Naive thymus-derived CD8-positive, alpha-beta T cell (primary cell): ENCODE results near the gene ERBB4. TPM values are rescaled to one million over a fixed set of nuclear protein-coding genes. Genes with fewer than 3 reads are reported as not detected.
A peak's percentile ranks its signal among the peaks of the same experiment; 100 is the strongest.

ENCODE experiments used
- ATAC-seq, 2 donors: fragments of 150-1000 bp; cut with Tn5 transposase in 1 of 2; sonication (Bioruptor Pico), chemical (Tn5 transposase) in 1 of 2; 1 replicate in 1 of 2; 2 replicates in 1 of 2; pipeline ENCODE4 v1.10.0; 2021; ENCODE audit warnings: mild to moderate bottlenecking in 2 of 2, moderate library complexity in 2 of 2
- POLR2A ChIA-PET: fragments of 350-600 bp; sonication (Branson Sonifier 250); formaldehyde crosslinking; loops from one replicate; lab custom pipeline; 2021; ENCODE audit warnings: antibody characterized with exemption; lab: Charles Lee
- DNase-seq, 10 donors: peaks; one replicate each; pipeline versions ENCODE4 v3.0.0 to v3.0.0-alpha.2; 2020 to 2022
- H3K27ac Mint-ChIP-seq, 10 donors: one replicate each; pipeline ENCODE4 v1.8.0; 2020 to 2022; ENCODE audit warnings: mild to moderate bottlenecking in 10 of 10, mixed read lengths in 10 of 10, moderate library complexity in 4 of 10, inconsistent platforms in 1 of 10
- H3K27me3 Mint-ChIP-seq, 5 donors: one replicate each; pipeline ENCODE4 v1.8.0; 2021 to 2022; ENCODE audit warnings: mixed read lengths in 5 of 5
- H3K36me3 Mint-ChIP-seq, 3 donors: one replicate each; pipeline ENCODE4 v1.8.0; 2020 to 2022; ENCODE audit warnings: mixed read lengths in 3 of 3, mild to moderate bottlenecking in 2 of 3, inconsistent platforms in 1 of 3
- H3K4me1 Mint-ChIP-seq, 4 donors: one replicate each; pipeline ENCODE4 v1.8.0; 2021 to 2022; ENCODE audit warnings: mixed read lengths in 4 of 4
- H3K4me3 Mint-ChIP-seq, 10 donors: one replicate each; pipeline ENCODE4 v1.8.0; 2020 to 2022; ENCODE audit warnings: mild to moderate bottlenecking in 10 of 10, mixed read lengths in 10 of 10, moderate library complexity in 6 of 10, inconsistent platforms in 1 of 10
- H3K9me3 Mint-ChIP-seq, 9 donors: one replicate each; pipeline ENCODE4 v1.8.0; 2020 to 2022; ENCODE audit warnings: mixed read lengths in 9 of 9, mild to moderate bottlenecking in 3 of 9, inconsistent platforms in 1 of 9, moderate library complexity in 1 of 9
- polyA plus RNA-seq, 3 donors: library from polyadenylated mRNA; unstranded; fragments of 300-500 nt; fragmentation: Illumina TruSeq; gene quantifications; one replicate each; pipeline ENCODE4 v1.2.3, GENCODE V29; 2021
- total RNA-seq, 8 experiments: library from RNA in 2 of 8; stranded (reverse) in 2 of 8; gene quantifications; one replicate each; pipeline ENCODE4 v1.2.3 and lab custom pipeline; 2021 to 2026

Gene ERBB4
- total and polyA plus RNA-seq, 5 experiments from 2014 or later = not detected

GRCh38 chr2:211766689-211767088 lies 771.9 kb downstream of the ERBB4 start:
- H3K27me3 Mint-ChIP-seq = no peaks in the 10 kb centered on the region
- no peak overlapping the region for H3K27ac Mint-ChIP-seq
- ATAC-seq = no peak
- DNase-seq = no peak
- no peak overlapping the region for H3K4me3 Mint-ChIP-seq
- H3K4me1 Mint-ChIP-seq = no peaks in the 10 kb centered on the region
- POLR2A ChIA-PET = no interaction called here
- no peaks in the 10 kb centered on the region for H3K36me3 Mint-ChIP-seq
- H3K9me3 Mint-ChIP-seq = peaks cover 0 to 19% (median 0%) of the 10 kb centered on the region in 9 donors

GRCh38 chr2:211762479-211762878 lies 776.1 kb downstream of the ERBB4 start:
- H3K4me3 Mint-ChIP-seq = no peak overlapping the region
- peaks cover 0 to 11% (median 0%) of the 10 kb centered on the region in 9 donors for H3K9me3 Mint-ChIP-seq
- no peaks in the 10 kb centered on the region for H3K27me3 Mint-ChIP-seq
- H3K4me1 Mint-ChIP-seq = no peaks in the 10 kb centered on the region
- no peak overlapping the region for H3K27ac Mint-ChIP-seq
- H3K36me3 Mint-ChIP-seq = no peaks in the 10 kb centered on the region
- POLR2A ChIA-PET = no interaction called here
- ATAC-seq (no peak), DNase-seq (no peak)

DNA sequence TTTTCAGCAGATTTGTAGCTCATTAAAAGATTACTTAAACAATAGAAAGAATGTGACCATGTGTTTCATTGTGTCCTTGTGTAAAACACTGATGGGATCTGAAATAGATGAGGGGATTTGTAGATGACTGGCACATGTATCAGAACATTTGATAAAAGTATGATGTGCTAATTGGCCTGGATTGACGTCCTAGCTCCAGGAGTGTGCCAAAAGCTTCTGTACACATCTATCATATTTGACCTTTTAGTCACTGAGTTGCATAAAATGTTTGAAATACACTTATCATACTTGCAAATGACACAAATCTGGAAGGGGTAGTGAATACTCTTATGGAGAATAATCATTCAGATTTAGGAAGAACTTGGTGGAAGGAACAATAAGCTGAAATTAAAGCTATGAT lies 778.5 kb downstream of the ERBB4 start:
- POLR2A ChIA-PET = no interaction called here
- no peak overlapping the region for H3K4me3 Mint-ChIP-seq
- DNase-seq = no peak
- no peak overlapping the region for H3K27ac Mint-ChIP-seq
- no peaks in the 10 kb centered on the region for H3K4me1 Mint-ChIP-seq
- no peaks in the 10 kb centered on the region for H3K27me3 Mint-ChIP-seq
- H3K9me3 Mint-ChIP-seq = peaks cover 0 to 11% (median 0%) of the 10 kb centered on the region in 9 donors
- H3K36me3 Mint-ChIP-seq = no peaks in the 10 kb centered on the region
- ATAC-seq = no peak

DNA sequence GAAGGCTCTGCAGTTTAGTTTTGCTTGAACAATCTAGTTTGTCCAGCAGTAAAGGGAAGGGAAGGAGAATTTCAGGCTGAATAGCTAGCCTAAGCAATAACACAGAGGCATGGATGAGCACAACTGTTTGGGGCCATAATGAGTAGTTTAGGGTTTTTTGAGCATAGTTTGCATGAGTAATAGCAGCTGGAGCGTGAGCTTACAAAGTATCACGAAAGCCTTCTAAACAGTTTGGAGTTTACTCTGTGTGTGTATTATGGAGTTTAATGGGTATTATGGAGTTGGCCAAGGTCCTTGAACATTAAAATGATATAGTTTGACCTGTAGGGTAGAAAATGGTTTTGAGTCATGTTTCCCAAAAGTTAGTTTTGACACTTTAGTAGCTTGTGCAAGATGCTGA lies 782.3 kb downstream of the ERBB4 start:
- Mint-ChIP-seq H3K27ac (no peak overlapping the region), H3K27me3 (no peaks in the 10 kb centered on the region), H3K4me1 (no peaks in the 10 kb centered on the region), H3K4me3 (no peak overlapping the region), H3K9me3 (peaks cover 0 to 2% (median 0%) of the 10 kb centered on the region in 9 donors), H3K36me3 (no peaks in the 10 kb centered on the region)
- DNase-seq = no peak
- POLR2A ChIA-PET = no interaction called here
- no peak for ATAC-seq

DNA sequence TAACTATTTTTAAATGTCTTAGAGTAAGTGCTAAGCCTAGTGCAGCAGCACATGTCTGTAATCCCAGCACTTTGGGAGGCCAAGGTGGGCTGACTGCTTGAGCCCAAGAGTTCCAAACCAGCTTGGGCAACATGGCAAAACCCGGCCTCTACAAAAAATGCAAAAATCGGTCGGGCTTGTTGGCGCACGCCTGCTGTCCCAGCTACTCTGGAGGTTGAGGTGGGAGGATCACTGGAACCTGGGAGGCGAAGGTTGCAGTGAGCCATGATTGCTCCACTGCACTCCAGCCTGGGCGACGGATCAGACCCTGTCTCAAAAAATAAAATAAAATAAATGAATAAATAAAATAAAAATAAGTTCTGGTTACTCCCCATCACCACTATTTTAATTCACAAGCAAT lies 783.4 kb downstream of the ERBB4 start:
- H3K36me3 Mint-ChIP-seq = no peaks in the 10 kb centered on the region
- H3K27me3 Mint-ChIP-seq = no peaks in the 10 kb centered on the region
- DNase-seq (no peak), ATAC-seq (no peak)
- peaks cover 0 to 2% (median 0%) of the 10 kb centered on the region in 9 donors for H3K9me3 Mint-ChIP-seq
- no peaks in the 10 kb centered on the region for H3K4me1 Mint-ChIP-seq
- no peak overlapping the region for H3K4me3 Mint-ChIP-seq
- no peak overlapping the region for H3K27ac Mint-ChIP-seq
- POLR2A ChIA-PET = interaction anchor here (0.6 kb wide), 1 partner anchor 1954 kb away, joined by 6 read pairs; no protein-coding TSS in a partner anchor

GRCh38 chr2:211751848-211752247 lies 786.8 kb downstream of the ERBB4 start:
- no peak for ATAC-seq
- H3K9me3 Mint-ChIP-seq = no peaks in the 10 kb centered on the region
- DNase-seq = no peak
- H3K27ac Mint-ChIP-seq = no peak overlapping the region
- H3K4me1 Mint-ChIP-seq = no peaks in the 10 kb centered on the region
- H3K4me3 Mint-ChIP-seq = no peak overlapping the region
- no peaks in the 10 kb centered on the region for H3K36me3 Mint-ChIP-seq
- POLR2A ChIA-PET = no interaction called here
- H3K27me3 Mint-ChIP-seq = no peaks in the 10 kb centered on the region

DNA sequence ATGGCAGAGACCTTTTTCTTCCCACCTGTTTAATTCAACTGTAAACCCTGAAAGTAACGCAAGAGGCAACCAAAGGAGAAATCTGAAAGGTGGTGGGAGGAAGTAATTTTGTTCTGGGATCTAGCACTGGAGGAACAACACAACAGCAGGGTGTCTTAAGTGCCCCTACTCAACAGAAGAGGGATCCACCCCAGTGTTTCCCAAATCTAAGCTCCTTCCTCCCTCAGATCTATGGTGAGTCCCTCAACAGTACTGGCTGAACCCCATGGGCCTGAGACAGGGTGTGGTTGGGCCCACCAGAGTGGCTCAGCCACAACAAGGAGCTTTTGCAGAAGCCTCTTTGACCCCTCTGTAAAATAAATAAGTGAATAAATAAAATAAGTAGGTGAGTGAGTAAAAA lies 790.3 kb downstream of the ERBB4 start:
- no peak for DNase-seq
- no peak overlapping the region for H3K27ac Mint-ChIP-seq
- no peaks in the 10 kb centered on the region for H3K4me1 Mint-ChIP-seq
- H3K27me3 Mint-ChIP-seq = no peaks in the 10 kb centered on the region
- POLR2A ChIA-PET = no interaction called here
- no peaks in the 10 kb centered on the region for H3K36me3 Mint-ChIP-seq
- no peak for ATAC-seq
- H3K4me3 Mint-ChIP-seq = no peak overlapping the region
- H3K9me3 Mint-ChIP-seq = no peaks in the 10 kb centered on the region

GRCh38 chr2:211745295-211746097 lies 793.1 kb downstream of the ERBB4 start:
- Mint-ChIP-seq H3K36me3 (no peaks in the 10 kb centered on the region), H3K4me3 (no peak overlapping the region), H3K4me1 (no peaks in the 10 kb centered on the region), H3K9me3 (no peaks in the 10 kb centered on the region), H3K27ac (no peak overlapping the region), H3K27me3 (no peaks in the 10 kb centered on the region)
- POLR2A ChIA-PET = no interaction called here
- DNase-seq (peak in 2 of 10 donors; percentile 2 to 8), ATAC-seq (no peak)

GRCh38 chr2:211744379-211744778 lies 794.2 kb downstream of the ERBB4 start:
- peak overlapping the region in 1 of 10 donors; percentile 67 for H3K27ac Mint-ChIP-seq

DNA sequence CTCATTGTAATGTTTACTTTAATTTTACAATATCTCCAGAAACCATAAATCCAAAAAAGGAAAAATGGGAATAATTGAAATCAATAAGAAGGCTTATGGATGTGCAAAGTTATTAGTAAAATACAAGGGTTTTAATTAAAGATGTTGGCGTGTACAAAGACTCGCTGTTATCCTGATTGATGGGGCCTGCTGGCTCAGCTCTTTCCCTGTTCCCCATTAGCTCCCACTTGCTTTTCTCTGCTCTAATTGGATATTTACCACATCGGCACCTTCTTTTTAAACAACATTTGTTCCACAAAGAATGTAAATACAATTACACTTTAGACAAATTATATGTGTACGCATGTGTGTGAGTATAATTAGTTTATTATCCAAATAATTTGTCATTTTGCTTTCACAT lies 796.6 kb downstream of the ERBB4 start:
- H3K4me1 Mint-ChIP-seq = no peaks in the 10 kb centered on the region
- no peak for ATAC-seq
- POLR2A ChIA-PET = no interaction called here
- H3K36me3 Mint-ChIP-seq = no peaks in the 10 kb centered on the region
- no peaks in the 10 kb centered on the region for H3K9me3 Mint-ChIP-seq
- H3K27ac Mint-ChIP-seq = no peak overlapping the region
- H3K4me3 Mint-ChIP-seq = no peak overlapping the region
- no peak for DNase-seq
- no peaks in the 10 kb centered on the region for H3K27me3 Mint-ChIP-seq

More at GRCh38 chr2:211744379-211744778, 794.2 kb downstream of the ERBB4 start:
- DNase-seq (no peak), ATAC-seq (no peak)
- H3K36me3 Mint-ChIP-seq = no peaks in the 10 kb centered on the region
- no peak overlapping the region for H3K4me3 Mint-ChIP-seq
- POLR2A ChIA-PET = no interaction called here
- H3K27me3 Mint-ChIP-seq = no peaks in the 10 kb centered on the region
- H3K4me1 Mint-ChIP-seq = no peaks in the 10 kb centered on the region
- no peaks in the 10 kb centered on the region for H3K9me3 Mint-ChIP-seq

DNA sequence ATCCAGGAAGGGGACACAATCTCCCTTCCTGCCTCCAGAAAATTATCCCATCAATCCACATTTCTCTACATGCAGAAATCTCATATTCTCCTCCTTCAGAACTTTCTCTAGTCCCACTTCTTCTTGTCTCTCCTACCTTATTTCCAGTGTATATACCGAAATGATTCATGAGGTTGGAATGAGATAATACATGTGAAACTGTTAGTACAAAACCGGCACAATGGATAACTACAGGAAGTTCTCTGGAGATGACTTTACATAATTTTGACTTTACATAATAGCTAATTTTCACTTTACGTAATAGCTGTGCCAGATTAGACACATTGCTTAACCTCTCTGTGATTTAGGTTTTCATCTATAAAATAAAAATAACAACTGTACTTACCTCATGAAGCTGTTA lies 801.3 kb downstream of the ERBB4 start:
- DNase-seq (no peak), ATAC-seq (no peak)
- Mint-ChIP-seq H3K36me3 (no peaks in the 10 kb centered on the region), H3K27me3 (no peaks in the 10 kb centered on the region), H3K27ac (no peak overlapping the region), H3K9me3 (no peaks in the 10 kb centered on the region), H3K4me3 (no peak overlapping the region), H3K4me1 (no peaks in the 10 kb centered on the region)
- POLR2A ChIA-PET = no interaction called here

GRCh38 chr2:211730215-211730614 lies 808.4 kb downstream of the ERBB4 start:
- ATAC-seq (no peak), DNase-seq (no peak)
- Mint-ChIP-seq H3K4me1 (no peaks in the 10 kb centered on the region), H3K4me3 (no peak overlapping the region), H3K27ac (no peak overlapping the region), H3K9me3 (peaks cover 0 to 4% (median 0%) of the 10 kb centered on the region in 9 donors), H3K36me3 (no peaks in the 10 kb centered on the region), H3K27me3 (no peaks in the 10 kb centered on the region)
- POLR2A ChIA-PET = no interaction called here

- H3K27me3 Mint-ChIP-seq = no peaks in the 10 kb centered on the region
- ATAC-seq (no peak), DNase-seq (no peak)
- H3K4me3 Mint-ChIP-seq = no peak overlapping the region
- H3K27ac Mint-ChIP-seq = no peak overlapping the region
- H3K9me3 Mint-ChIP-seq = peaks cover 0 to 4% (median 0%) of the 10 kb centered on the region in 9 donors
- no peaks in the 10 kb centered on the region for H3K36me3 Mint-ChIP-seq
- H3K4me1 Mint-ChIP-seq = no peaks in the 10 kb centered on the region
- POLR2A ChIA-PET = no interaction called here
Observed at GRCh38 chr2:211729433-211729832, 809.2 kb downstream of the ERBB4 start.

DNA sequence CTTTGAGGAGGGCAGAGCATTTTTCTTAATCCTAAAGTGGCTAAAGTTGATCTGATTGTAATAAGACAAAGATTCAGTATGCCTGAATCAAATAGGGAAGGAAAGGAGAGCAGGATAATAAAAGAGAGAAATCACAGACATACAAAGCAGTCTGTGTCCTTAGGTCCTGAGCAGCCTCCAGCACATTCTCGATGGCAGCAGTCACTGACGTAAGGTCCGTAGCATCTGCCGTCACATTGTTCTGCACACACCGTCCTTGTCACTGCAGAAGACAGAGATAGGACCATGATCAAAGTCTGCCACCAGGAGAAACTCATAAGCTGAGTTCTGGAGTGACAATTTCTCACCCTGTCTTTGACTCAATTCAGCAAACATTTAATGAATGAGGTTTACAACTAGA lies 813.7 kb downstream of the ERBB4 start:
- Mint-ChIP-seq H3K9me3 (peaks cover 0 to 4% (median 0%) of the 10 kb centered on the region in 9 donors), H3K4me1 (no peaks in the 10 kb centered on the region), H3K27me3 (no peaks in the 10 kb centered on the region), H3K4me3 (no peak overlapping the region), H3K27ac (no peak overlapping the region), H3K36me3 (no peaks in the 10 kb centered on the region)
- ATAC-seq (no peak), DNase-seq (no peak)
- POLR2A ChIA-PET = no interaction called here
